WTC11 (cell line): ENCODE results near the gene PGPEP1. TPM values are rescaled to one million over a fixed set of nuclear protein-coding genes. Genes with fewer than 3 reads are reported as not detected.

Source experiments
- ARID4B ChIP-seq: sonication (generic); formaldehyde crosslinking; IDR thresholded peaks from 2 replicates; pipeline ENCODE4 v1.8.0; 2023; ENCODE audit warnings: missing genetic modification reagents, mild to moderate bottlenecking, borderline replicate concordance
- CREB1 ChIP-seq: sonication (generic); formaldehyde crosslinking; IDR thresholded peaks from 2 replicates; pipeline ENCODE4 v1.8.0; 2023; ENCODE audit warnings: mild to moderate bottlenecking, missing genetic modification reagents
- E2F4 ChIP-seq: sonication (generic); formaldehyde crosslinking; IDR thresholded peaks from 2 replicates; pipeline ENCODE4 v1.8.1; 2022; ENCODE audit warnings: low read depth, mild to moderate bottlenecking, moderate library complexity, missing genetic modification reagents, borderline replicate concordance
- ELF4 ChIP-seq: sonication (generic); formaldehyde crosslinking; IDR thresholded peaks from 2 replicates; pipeline ENCODE4 v1.8.1; 2022; ENCODE audit warnings: low read depth, mild to moderate bottlenecking, moderate library complexity, missing genetic modification reagents
- ERG ChIP-seq: fragments of 250-450 bp; sonication (Bioruptor Pico); IDR thresholded peaks from 2 replicates; pipeline ENCODE4 v1.8.0; 2021; ENCODE audit warnings: mild to moderate bottlenecking
- FOXK1 ChIP-seq: sonication (generic); formaldehyde crosslinking; IDR thresholded peaks from 2 replicates; pipeline ENCODE4 v1.8.0; 2022; ENCODE audit warnings: mild to moderate bottlenecking, moderate library complexity, missing genetic modification reagents
- GABPB1 ChIP-seq: sonication (generic); formaldehyde crosslinking; IDR thresholded peaks from 2 replicates; pipeline ENCODE4 v1.8.1; 2023; ENCODE audit warnings: mild to moderate bottlenecking, missing genetic modification reagents
- HMGA2 ChIP-seq: fragments of 250-450 bp; sonication (Bioruptor Pico); IDR thresholded peaks from 2 replicates; pipeline ENCODE4 v1.4.0; 2021; ENCODE audit warnings: mild to moderate bottlenecking, moderate library complexity
- JUN ChIP-seq: sonication (generic); formaldehyde crosslinking; IDR thresholded peaks from 2 replicates; pipeline ENCODE4 v1.8.0; 2023; ENCODE audit warnings: mild to moderate bottlenecking, missing genetic modification reagents
- MLX ChIP-seq: sonication (generic); formaldehyde crosslinking; IDR thresholded peaks from 2 replicates; pipeline ENCODE4 v1.8.1; 2023; ENCODE audit warnings: mild to moderate bottlenecking, missing genetic modification reagents, moderate library complexity
- MXD4 ChIP-seq: fragments of 250-450 bp; sonication (Bioruptor Pico); IDR thresholded peaks from 2 replicates; pipeline ENCODE4 v1.8.0; 2021; ENCODE audit warnings: mild to moderate bottlenecking, moderate library complexity, borderline replicate concordance
- MYBL2 ChIP-seq: sonication (generic); formaldehyde crosslinking; IDR thresholded peaks from 2 replicates; pipeline ENCODE4 v1.8.1; 2023; ENCODE audit warnings: mild to moderate bottlenecking, moderate library complexity, missing genetic modification reagents
- NFYB ChIP-seq: sonication (generic); formaldehyde crosslinking; conservative IDR thresholded peaks from 2 replicates; pipeline ENCODE4 v1.8.0; 2022; ENCODE audit warnings: low read depth, missing genetic modification reagents
- PRRX2 ChIP-seq: fragments of 250-450 bp; sonication (Bioruptor Pico); IDR thresholded peaks from 2 replicates; pipeline ENCODE4 v1.8.0; 2021; ENCODE audit warnings: mild to moderate bottlenecking
- RELA ChIP-seq: sonication (generic); formaldehyde crosslinking; IDR thresholded peaks from 2 replicates; pipeline ENCODE4 v1.8.1; 2022; ENCODE audit warnings: missing genetic modification reagents, mild to moderate bottlenecking, borderline replicate concordance
- SMAD3 ChIP-seq: sonication (generic); formaldehyde crosslinking; IDR thresholded peaks from 2 replicates; pipeline ENCODE4 v1.8.0; 2022; ENCODE audit warnings: missing genetic modification reagents, mild to moderate bottlenecking, borderline replicate concordance
- SP1 ChIP-seq: sonication (generic); formaldehyde crosslinking; conservative IDR thresholded peaks from 2 replicates; pipeline ENCODE4 v1.8.1; 2022; ENCODE audit warnings: missing genetic modification reagents
- TCF7 ChIP-seq: sonication (generic); formaldehyde crosslinking; IDR thresholded peaks from 2 replicates; pipeline ENCODE4 v1.8.0; 2022; ENCODE audit warnings: mild to moderate bottlenecking, low read depth, missing genetic modification reagents, moderate library complexity
- USF1 ChIP-seq: sonication (generic); formaldehyde crosslinking; IDR thresholded peaks from 2 replicates; pipeline ENCODE4 v1.8.0; 2022; ENCODE audit warnings: mild to moderate bottlenecking, missing genetic modification reagents
- ZNF232 ChIP-seq: sonication (generic); formaldehyde crosslinking; IDR thresholded peaks from 2 replicates; pipeline ENCODE4 v1.8.0; 2022; ENCODE audit warnings: mild to moderate bottlenecking, missing genetic modification reagents
- ZNF281 ChIP-seq: sonication (generic); formaldehyde crosslinking; IDR thresholded peaks from 2 replicates; pipeline ENCODE4 v1.8.0; 2023; ENCODE audit warnings: mild to moderate bottlenecking, missing genetic modification reagents
- ZNF396 ChIP-seq: fragments of 250-450 bp; sonication (Bioruptor Pico); IDR thresholded peaks from 2 replicates; pipeline ENCODE4 v1.8.0; 2021; ENCODE audit warnings: mild to moderate bottlenecking, moderate library complexity, borderline replicate concordance
- ZNF423 ChIP-seq: fragments of 250-450 bp; sonication (Bioruptor Pico); IDR thresholded peaks from 2 replicates; pipeline ENCODE4 v2.1.2; 2022; ENCODE audit warnings: mild to moderate bottlenecking, moderate library complexity
- ZNF512 ChIP-seq: sonication (generic); formaldehyde crosslinking; IDR thresholded peaks from 2 replicates; pipeline ENCODE4 v1.8.1; 2022; ENCODE audit warnings: missing genetic modification reagents, borderline replicate concordance
- ZNF671 ChIP-seq: fragments of 250-450 bp; sonication (Bioruptor Pico); IDR thresholded peaks from 2 replicates; pipeline ENCODE4 v1.8.0; 2021; ENCODE audit warnings: mild to moderate bottlenecking
- total RNA-seq: library from RNA; stranded (reverse); gene quantifications from 3 replicates; pipeline ENCODE4 v1.2.3, GENCODE V29; 2021

PGPEP1 gene
- total RNA-seq, 1 experiment from 2014 or later = 68.1 TPM

- TF ChIP-seq ZNF512 (no peak), ZNF232 (CRISPR knock-in tag) (peak; percentile 64; the same call in 1 of the 2 replicates), SP1 (CRISPR knock-in tag) (peak; percentile 79), ZNF281 (CRISPR knock-in tag) (peak; percentile 42; the same call in 1 of the 2 replicates), GABPB1 (CRISPR knock-in tag) (peak; percentile 79), PRRX2 (CRISPR knock-in tag) (no peak; the same call in 1 of the 2 replicates), E2F4 (no peak), FOXK1 (peak; percentile 72), ARID4B (peak; percentile 17; the same call in 1 of the 2 replicates), MYBL2 (CRISPR knock-in tag) (no peak), NFYB (CRISPR knock-in tag) (no peak; the same call in 1 of the 2 replicates), ZNF396 (CRISPR knock-in tag) (no peak), ZNF423 (no peak), MXD4 (CRISPR knock-in tag) (no peak), CREB1 (no peak), HMGA2 (CRISPR knock-in tag) (no peak), ZNF671 (CRISPR knock-in tag) (no peak), SMAD3 (CRISPR knock-in tag) (peak; percentile 32; the same call in 1 of the 2 replicates), USF1 (CRISPR knock-in tag) (peak; percentile 95), ELF4 (CRISPR knock-in tag) (no peak), ERG (peak; percentile 65; the same call in 1 of the 2 replicates), JUN (CRISPR knock-in tag) (peak; percentile 35; the same call in 1 of the 2 replicates), MLX (CRISPR knock-in tag) (no peak), RELA (CRISPR knock-in tag) (no peak), TCF7 (CRISPR knock-in tag) (no peak)
Observed at GRCh38 chr19:18373892-18374629, 33.7 kb downstream of the PGPEP1 start (continued).
